ENCODE data around the gene CEACAM8.

DNA sequence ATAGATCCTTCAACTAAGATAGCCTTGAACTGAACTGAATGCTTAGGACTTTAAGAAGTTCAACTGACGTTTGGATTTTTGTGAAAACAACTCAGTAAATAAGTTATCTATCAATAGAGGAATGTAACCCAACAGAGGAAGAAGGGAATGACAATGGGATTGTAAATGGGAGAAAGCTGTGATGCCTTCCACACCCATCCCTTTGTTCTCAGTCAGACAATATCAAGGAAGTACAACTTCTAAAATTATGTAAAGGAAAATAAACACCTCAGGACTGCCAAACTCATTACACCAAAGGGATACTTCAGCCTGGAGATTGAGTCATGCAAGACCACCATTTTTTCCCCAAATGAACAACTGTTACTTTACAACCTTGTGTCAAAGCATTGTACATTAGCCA is 21.1 kb downstream of the CEACAM8 start:
- TF ChIP-seq, protein P1, sequence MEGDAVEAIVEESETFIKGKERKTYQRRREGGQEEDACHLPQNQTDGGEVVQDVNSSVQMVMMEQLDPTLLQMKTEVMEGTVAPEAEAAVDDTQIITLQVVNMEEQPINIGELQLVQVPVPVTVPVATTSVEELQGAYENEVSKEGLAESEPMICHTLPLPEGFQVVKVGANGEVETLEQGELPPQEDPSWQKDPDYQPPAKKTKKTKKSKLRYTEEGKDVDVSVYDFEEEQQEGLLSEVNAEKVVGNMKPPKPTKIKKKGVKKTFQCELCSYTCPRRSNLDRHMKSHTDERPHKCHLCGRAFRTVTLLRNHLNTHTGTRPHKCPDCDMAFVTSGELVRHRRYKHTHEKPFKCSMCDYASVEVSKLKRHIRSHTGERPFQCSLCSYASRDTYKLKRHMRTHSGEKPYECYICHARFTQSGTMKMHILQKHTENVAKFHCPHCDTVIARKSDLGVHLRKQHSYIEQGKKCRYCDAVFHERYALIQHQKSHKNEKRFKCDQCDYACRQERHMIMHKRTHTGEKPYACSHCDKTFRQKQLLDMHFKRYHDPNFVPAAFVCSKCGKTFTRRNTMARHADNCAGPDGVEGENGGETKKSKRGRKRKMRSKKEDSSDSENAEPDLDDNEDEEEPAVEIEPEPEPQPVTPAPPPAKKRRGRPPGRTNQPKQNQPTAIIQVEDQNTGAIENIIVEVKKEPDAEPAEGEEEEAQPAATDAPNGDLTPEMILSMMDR (conservative IDR thresholded peaks at IDR 0.05; ENCODE audit: low read length), result no peak
- no peak for TF ChIP-seq EZH2phosphoT487 (IDR thresholded peaks at IDR 0.05; ENCODE audit: borderline replicate concordance, low read depth, low read length)
